Endothelial cell of umbilical vein (primary cell): ENCODE results near the gene F2. TPM values are rescaled to one million over a fixed set of nuclear protein-coding genes. Genes with fewer than 3 reads are reported as not detected.

ENCODE experiments used
- BruUV-seq: library from RNA; stranded (reverse); fragments of 400-500 nt; replicated peaks from 2 replicates; lab custom pipeline; 2021; lab: Mats Ljungman, UMichigan
- CTCF ChIA-PET: fragments of 300-600, 350-600 bp; sonication (Branson Sonifier 250); formaldehyde crosslinking; loops from one replicate; lab custom pipeline; 2021; ENCODE audit warnings: antibody characterized with exemption, inconsistent platforms; lab: Charles Lee
- POLR2A ChIA-PET: fragments of 300-600, 350-600 bp; sonication (Branson Sonifier 250); formaldehyde crosslinking; loops from one replicate; lab custom pipeline; 2021; ENCODE audit warnings: antibody characterized with exemption, inconsistent platforms; lab: Charles Lee
- DNase-seq: peaks from one replicate; pipeline ENCODE4 v3.0.0-alpha.2; 2011; ENCODE audit warnings: low read depth, low spot score
- FAIRE-seq: peaks from 2 replicates; lab custom pipeline; 2011; peaks lifted over from hg19 to GRCh38; lab: Jason Lieb, UNC
- H2AFZ ChIP-seq: 2 replicates; pipeline ENCODE4 v1.6.0; 2012; ENCODE audit warnings: low read depth, low read length, control low read depth, inconsistent platforms
- H3K27ac ChIP-seq: 2 replicates; pipeline ENCODE4 v1.5.1; 2011; ENCODE audit warnings: low read depth, mild to moderate bottlenecking, control low read depth, low read length, moderate library complexity; ENCODE audit not compliant: insufficient read depth
- H3K27me3 ChIP-seq, 2 experiments: 2 replicates each; pipeline versions ENCODE4 v1.6.0 to v1.6.1; 2011; ENCODE audit warnings: low read length in 2 of 2, mixed read lengths in 1 of 2; ENCODE audit not compliant: control insufficient read depth in 2 of 2, insufficient read depth in 2 of 2
- H3K36me3 ChIP-seq, 2 experiments: 2 replicates in 1 of 2; 3 replicates in 1 of 2; pipeline ENCODE4 v1.5.1; 2011; ENCODE audit warnings: low read length in 2 of 2, mild to moderate bottlenecking in 1 of 2, moderate library complexity in 1 of 2; ENCODE audit not compliant: control insufficient read depth in 2 of 2, insufficient read depth in 2 of 2; ENCODE audit errors: extremely low read depth in 1 of 2
- H3K4me1 ChIP-seq: 3 replicates; pipeline ENCODE4 v1.5.1; 2011; ENCODE audit warnings: mild to moderate bottlenecking, low read length; ENCODE audit not compliant: control insufficient read depth, insufficient read depth; ENCODE audit errors: extremely low read depth
- H3K4me2 ChIP-seq: 2 replicates; pipeline ENCODE4 v1.6.1; 2011; ENCODE audit warnings: low read length, control low read depth, mixed read lengths; ENCODE audit not compliant: insufficient read depth
- H3K4me3 ChIP-seq, 3 experiments: fragments of 200-600 bp in 1 of 3; sonication (generic), shearing (Covaris generic) in 1 of 3; replicated peaks in 1 of 3; 2 replicates each; pipeline ENCODE4 v1.5.1; 2011 to 2016; ENCODE audit warnings: control low read depth in 3 of 3, low read length in 3 of 3, mild to moderate bottlenecking in 2 of 3, inconsistent platforms in 1 of 3, low read depth in 1 of 3, moderate library complexity in 1 of 3; ENCODE audit not compliant: insufficient read depth in 1 of 3
- H3K79me2 ChIP-seq: 2 replicates; pipeline ENCODE4 v1.6.0; 2012; ENCODE audit warnings: low read length, inconsistent platforms; ENCODE audit not compliant: control insufficient read depth, insufficient read depth
- H3K9ac ChIP-seq: replicated peaks from 2 replicates; pipeline ENCODE3; 2011; ENCODE audit warnings: low read length, control low read depth; ENCODE audit not compliant: insufficient read depth; ENCODE audit errors: extremely low read depth
- H3K9me1 ChIP-seq: replicated peaks from 3 replicates; pipeline ENCODE4 v1.6.0; 2011; ENCODE audit warnings: mild to moderate bottlenecking, low read length; ENCODE audit not compliant: control insufficient read depth, insufficient read depth; ENCODE audit errors: extremely low read depth
- H3K9me3 ChIP-seq: replicated peaks from 2 replicates; pipeline ENCODE4 v1.5.1; 2012; ENCODE audit warnings: low read length, inconsistent platforms; ENCODE audit not compliant: control insufficient read depth, insufficient read depth
- H4K20me1 ChIP-seq: replicated peaks from 2 replicates; pipeline ENCODE3; 2011; ENCODE audit warnings: mild to moderate bottlenecking, low read length; ENCODE audit not compliant: control insufficient read depth, insufficient read depth; ENCODE audit errors: extremely low read depth
- EZH2 ChIP-seq: IDR thresholded peaks from 2 replicates; pipeline ENCODE4 v1.6.1; 2012; ENCODE audit warnings: borderline replicate concordance, low read depth, mild to moderate bottlenecking, moderate library complexity, low read length, inconsistent platforms; ENCODE audit not compliant: severe bottlenecking
- FOS ChIP-seq: IDR thresholded peaks from 2 replicates; pipeline ENCODE4 v1.6.1; 2011; ENCODE audit warnings: mild to moderate bottlenecking, low read length, moderate library complexity, borderline replicate concordance; ENCODE audit not compliant: insufficient read depth
- GATA2 ChIP-seq: IDR thresholded peaks from 2 replicates; pipeline ENCODE4 v1.7.0; 2011; ENCODE audit warnings: low read depth, mild to moderate bottlenecking, moderate library complexity, mixed read lengths, low read length; ENCODE audit not compliant: insufficient read length, insufficient read depth
- JUN ChIP-seq: IDR thresholded peaks from 2 replicates; pipeline ENCODE4 v1.6.1; 2011; ENCODE audit warnings: borderline replicate concordance, low read depth; ENCODE audit not compliant: insufficient read length, insufficient read depth
- MYC ChIP-seq: IDR thresholded peaks from one replicate; pipeline ENCODE4 v1.6.1; 2011; ENCODE audit warnings: mild to moderate bottlenecking, low read depth, low read length
- POLR2A ChIP-seq: IDR thresholded peaks from 2 replicates; pipeline ENCODE4 v1.6.1; 2012; ENCODE audit warnings: low read depth, mild to moderate bottlenecking, control low read depth, low read length
- POLR2AphosphoS5 ChIP-seq: IDR thresholded peaks from 2 replicates; pipeline ENCODE4 v1.6.1; 2012; ENCODE audit warnings: low read depth, mild to moderate bottlenecking, control low read depth, low read length, moderate library complexity; ENCODE audit not compliant: insufficient read depth
- dilution Hi-C: fragments of 300-500 bp; cut with MboI; formaldehyde crosslinking; loops from one replicate; pipeline ENCODE4 v1.15.0; 2019; ENCODE audit warnings: low sequenced_read_pairs; ENCODE audit not compliant: extremely low pct_ligation_motif_present
- intact Hi-C: fragments of 100-400 bp; cut with micrococcal nuclease; formaldehyde crosslinking; loops from one replicate; pipeline ENCODE4 v1.10.0; 2022
- polyA plus RNA-seq, 4 experiments: library from polyadenylated mRNA; depleted of rRNA in 3 of 4; stranded (reverse) in 3 of 4; unstranded in 1 of 4; fragments of >200 nt; gene quantifications; 2 replicates each; pipeline versions ENCODE4 v1.2.1 to v1.2.3, GENCODE V29; 2011 to 2012; ENCODE audit warnings: missing spikeins in 1 of 4
- total RNA-seq: library from RNA; stranded (reverse); gene quantifications from 2 replicates; pipeline ENCODE4 v1.2.3, GENCODE V29; 2021
- TF ChIP-seq, protein P1 (sequence below): IDR thresholded peaks from 2 replicates; pipeline ENCODE4 v1.6.1; 2011; ENCODE audit not compliant: insufficient read depth, insufficient read length
- TF ChIP-seq, protein P2 (sequence below), 2 donors: IDR thresholded peaks; 1 replicate in 1 of 2; 2 replicates in 1 of 2; pipeline ENCODE4 v1.5.1; 2011; ENCODE audit warnings: low read length in 2 of 2, mild to moderate bottlenecking in 2 of 2, moderate library complexity in 2 of 2, control low read depth in 1 of 2, inconsistent platforms in 1 of 2, low read depth in 1 of 2; ENCODE audit not compliant: insufficient read depth in 1 of 2; ENCODE audit errors: extremely low read depth in 1 of 2

F2 gene
- total and polyA plus RNA-seq, 2 donors (not counting 3 experiments of a cell fraction or from before 2014, with no cell fraction given): 0.04 TPM; not detected in 1

DNA sequence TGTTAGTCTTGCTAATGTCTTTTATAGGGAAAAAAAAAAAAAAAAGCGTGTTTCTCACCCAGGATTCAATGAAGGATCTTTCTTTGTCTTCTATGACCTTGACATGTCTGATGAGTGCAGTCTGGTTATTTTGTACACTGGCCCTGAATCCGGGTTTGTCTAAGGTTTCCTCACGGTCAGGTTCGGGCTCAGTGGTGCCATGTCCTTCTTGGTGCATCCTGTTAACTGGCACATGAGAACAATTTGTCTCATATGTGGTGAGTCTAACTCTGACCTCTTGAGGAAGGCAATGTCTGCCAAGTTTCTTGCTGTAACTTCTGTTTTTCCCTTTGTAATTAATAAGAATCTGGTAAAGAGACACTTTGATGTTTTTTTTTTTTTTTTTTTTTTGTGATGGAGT lies 12.5 kb downstream of the F2 start:
- POLR2A ChIA-PET: no interaction called here
- DNase-seq (no peak), FAIRE-seq (no peak)
- Histone ChIP-seq H3K4me2 (no peak overlapping the region), H3K27me3 (no peaks in the 10 kb centered on the region), H3K9me3 (no peaks in the 10 kb centered on the region), H3K79me2 (no peaks in the 10 kb centered on the region), H3K27ac (no peak overlapping the region), H3K4me3 (no peak overlapping the region), H3K4me1 (peaks cover 2% of the 10 kb centered on the region), H3K9me1 (no peaks in the 10 kb centered on the region), H4K20me1 (no peaks in the 10 kb centered on the region), H3K36me3 (no peaks in the 10 kb centered on the region), H3K9ac (no peak overlapping the region), H2AFZ (no peak overlapping the region)
- CTCF ChIA-PET: no interaction called here
- dilution Hi-C loops: no loop called here
- BruUV-seq: no TSS peak
- intact Hi-C loops: no loop called here
- TF ChIP-seq POLR2A: no peak
- no peak for TF ChIP-seq MYC
- TF ChIP-seq, protein P1, sequence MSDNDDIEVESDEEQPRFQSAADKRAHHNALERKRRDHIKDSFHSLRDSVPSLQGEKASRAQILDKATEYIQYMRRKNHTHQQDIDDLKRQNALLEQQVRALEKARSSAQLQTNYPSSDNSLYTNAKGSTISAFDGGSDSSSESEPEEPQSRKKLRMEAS: no peak
- TF ChIP-seq GATA2: no peak
- TF ChIP-seq FOS: no peak
- TF ChIP-seq POLR2AphosphoS5: no peak
- TF ChIP-seq, protein P2, sequence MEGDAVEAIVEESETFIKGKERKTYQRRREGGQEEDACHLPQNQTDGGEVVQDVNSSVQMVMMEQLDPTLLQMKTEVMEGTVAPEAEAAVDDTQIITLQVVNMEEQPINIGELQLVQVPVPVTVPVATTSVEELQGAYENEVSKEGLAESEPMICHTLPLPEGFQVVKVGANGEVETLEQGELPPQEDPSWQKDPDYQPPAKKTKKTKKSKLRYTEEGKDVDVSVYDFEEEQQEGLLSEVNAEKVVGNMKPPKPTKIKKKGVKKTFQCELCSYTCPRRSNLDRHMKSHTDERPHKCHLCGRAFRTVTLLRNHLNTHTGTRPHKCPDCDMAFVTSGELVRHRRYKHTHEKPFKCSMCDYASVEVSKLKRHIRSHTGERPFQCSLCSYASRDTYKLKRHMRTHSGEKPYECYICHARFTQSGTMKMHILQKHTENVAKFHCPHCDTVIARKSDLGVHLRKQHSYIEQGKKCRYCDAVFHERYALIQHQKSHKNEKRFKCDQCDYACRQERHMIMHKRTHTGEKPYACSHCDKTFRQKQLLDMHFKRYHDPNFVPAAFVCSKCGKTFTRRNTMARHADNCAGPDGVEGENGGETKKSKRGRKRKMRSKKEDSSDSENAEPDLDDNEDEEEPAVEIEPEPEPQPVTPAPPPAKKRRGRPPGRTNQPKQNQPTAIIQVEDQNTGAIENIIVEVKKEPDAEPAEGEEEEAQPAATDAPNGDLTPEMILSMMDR (IDR thresholded peaks at IDR 0.05; ENCODE audit: extremely low read depth in 1 of 2, insufficient read depth in 1 of 2, low read depth in 1 of 2, low read length in 2 of 2): no peak
- TF ChIP-seq JUN: no peak
- TF ChIP-seq EZH2: no peak
